Activated naive CD4-positive, alpha-beta T cell treated with anti-CD3 and anti-CD28 coated beads for 36 hours (primary cell): ENCODE measurements around the gene ACTG2. TPM values are rescaled to one million over a fixed set of nuclear protein-coding genes. Genes with fewer than 3 reads are reported as not detected.

ENCODE experiments used
- CTCF ChIA-PET: fragments of 350-600 bp; sonication (Branson Sonifier 250); formaldehyde crosslinking; loops from one replicate; lab custom pipeline; 2021; ENCODE audit warnings: antibody characterized with exemption; lab: Charles Lee
- DNase-seq: peaks from one replicate; pipeline ENCODE4 v3.0.0-alpha.2; 2020
- H3K27ac Mint-ChIP-seq: one replicate; pipeline ENCODE4 v1.8.0; 2021; ENCODE audit warnings: mild to moderate bottlenecking, mixed read lengths
- H3K27me3 Mint-ChIP-seq: one replicate; pipeline ENCODE4 v1.8.0; 2021; ENCODE audit warnings: low read depth, mixed read lengths
- H3K36me3 Mint-ChIP-seq: one replicate; pipeline ENCODE4 v1.8.0; 2021; ENCODE audit warnings: low read depth, mixed read lengths
- H3K4me1 Mint-ChIP-seq: one replicate; pipeline ENCODE4 v1.8.0; 2021; ENCODE audit warnings: low read depth, mixed read lengths
- H3K4me3 Mint-ChIP-seq: one replicate; pipeline ENCODE4 v1.8.0; 2021; ENCODE audit warnings: mild to moderate bottlenecking, moderate library complexity, mixed read lengths
- H3K9me3 Mint-ChIP-seq: one replicate; pipeline ENCODE4 v1.8.0; 2021; ENCODE audit warnings: mixed read lengths
- intact Hi-C: fragments of 100-400 bp; cut with micrococcal nuclease; formaldehyde crosslinking; loops from one replicate; pipeline ENCODE4 v1.15.1; 2023
- total RNA-seq, 2 experiments: library from RNA; stranded (reverse); gene quantifications; one replicate each; pipeline ENCODE4 v1.2.3, GENCODE V29; 2021

Gene ACTG2
- total RNA-seq, 2 experiments from 2014 or later = not detected

DNA sequence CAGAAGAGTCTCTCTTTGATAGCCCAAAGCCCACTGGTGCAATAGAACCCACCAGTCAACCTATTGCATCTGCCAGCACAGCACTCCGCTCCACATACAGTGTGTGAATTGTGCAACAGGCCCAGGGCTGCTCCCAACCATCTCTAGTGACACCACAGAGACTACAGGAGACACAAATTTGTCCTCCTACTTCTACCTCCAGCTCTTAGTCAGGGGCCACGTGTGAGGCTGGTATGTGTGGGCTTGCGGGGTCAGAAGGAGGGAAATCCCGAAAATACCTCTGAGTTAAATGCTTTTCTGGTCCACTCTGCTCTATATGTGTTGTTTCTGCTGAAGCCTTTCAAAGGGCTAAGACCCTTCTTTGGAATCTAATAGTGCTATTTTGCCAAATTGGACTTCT is 51.9 kb downstream of the ACTG2 start:
- peak overlapping the region; percentile 17 for H3K27ac Mint-ChIP-seq
- CTCF ChIA-PET = interaction anchor here (0.7 to 1.1 kb wide), 3 partner anchors 14 to 37 kb away, joined by 3 to 4 read pairs (median 3); no protein-coding TSS in a partner anchor

DNA sequence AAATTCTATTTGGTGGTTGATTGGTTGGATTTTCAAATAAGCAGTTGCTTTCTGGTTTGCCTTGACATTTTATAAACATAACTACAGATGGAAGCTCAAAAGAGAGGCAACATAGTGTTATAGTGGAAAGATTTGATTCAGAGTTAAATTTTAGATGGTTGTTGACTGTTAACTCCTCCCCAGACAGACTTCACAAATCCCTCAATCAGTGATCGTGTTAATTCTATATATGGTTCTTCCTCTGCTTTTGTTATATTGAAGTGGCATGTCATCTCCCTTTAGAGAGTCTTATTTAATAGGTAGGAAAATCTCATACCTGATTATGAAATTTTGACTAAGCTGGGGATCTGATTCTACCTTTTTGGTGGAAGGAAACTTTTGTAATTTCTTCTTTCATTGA is 53.4 kb downstream of the ACTG2 start:
- Mint-ChIP-seq H3K27me3 (no peaks in the 10 kb centered on the region), H3K9me3 (no peaks in the 10 kb centered on the region), H3K36me3 (peaks cover 44% of the 10 kb centered on the region), H3K4me1 (peaks cover 85% of the 10 kb centered on the region), H3K4me3 (no peak overlapping the region), H3K27ac (no peak overlapping the region)
- intact Hi-C loops = no loop called here
- CTCF ChIA-PET = interaction anchor here (0.6 kb wide), 1 partner anchor 21 kb away, joined by 3 read pairs; no protein-coding TSS in a partner anchor
- DNase-seq = no peak

More for the DNA sequence above, 51.9 kb downstream of the ACTG2 start:
- intact Hi-C loops = no loop called here
- peak; percentile 36 for DNase-seq
- H3K9me3 Mint-ChIP-seq = no peaks in the 10 kb centered on the region
- H3K4me3 Mint-ChIP-seq = no peak overlapping the region
- peaks cover 87% of the 10 kb centered on the region for H3K4me1 Mint-ChIP-seq
- no peaks in the 10 kb centered on the region for H3K27me3 Mint-ChIP-seq
- peaks cover 46% of the 10 kb centered on the region for H3K36me3 Mint-ChIP-seq

DNA sequence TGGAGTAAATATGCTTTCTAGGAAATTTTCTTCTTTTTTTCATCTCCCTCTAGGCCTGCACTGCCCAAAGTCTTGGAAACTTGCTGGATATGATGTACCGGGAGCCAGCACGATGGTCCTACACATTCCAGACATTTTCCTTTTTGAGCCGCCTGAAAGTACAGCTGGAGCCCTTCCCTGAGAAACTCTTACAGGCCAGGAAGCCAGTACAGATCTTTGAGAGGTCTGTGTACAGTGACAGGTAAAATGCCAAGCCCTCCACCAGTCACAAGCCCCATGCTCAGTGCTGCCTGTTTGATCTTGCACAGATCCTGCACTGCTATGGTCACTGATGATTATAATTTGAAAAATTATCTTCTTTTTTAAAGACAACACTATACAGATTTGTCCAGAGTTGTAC is 53.9 kb downstream of the ACTG2 start:
- intact Hi-C loops = no loop called here
- no peak overlapping the region for H3K27ac Mint-ChIP-seq
- no peaks in the 10 kb centered on the region for H3K27me3 Mint-ChIP-seq
- peaks cover 49% of the 10 kb centered on the region for H3K36me3 Mint-ChIP-seq
- no peak overlapping the region for H3K4me3 Mint-ChIP-seq
- H3K9me3 Mint-ChIP-seq = no peaks in the 10 kb centered on the region
- CTCF ChIA-PET = no interaction called here
- no peak for DNase-seq
- H3K4me1 Mint-ChIP-seq = peaks cover 87% of the 10 kb centered on the region

DNA sequence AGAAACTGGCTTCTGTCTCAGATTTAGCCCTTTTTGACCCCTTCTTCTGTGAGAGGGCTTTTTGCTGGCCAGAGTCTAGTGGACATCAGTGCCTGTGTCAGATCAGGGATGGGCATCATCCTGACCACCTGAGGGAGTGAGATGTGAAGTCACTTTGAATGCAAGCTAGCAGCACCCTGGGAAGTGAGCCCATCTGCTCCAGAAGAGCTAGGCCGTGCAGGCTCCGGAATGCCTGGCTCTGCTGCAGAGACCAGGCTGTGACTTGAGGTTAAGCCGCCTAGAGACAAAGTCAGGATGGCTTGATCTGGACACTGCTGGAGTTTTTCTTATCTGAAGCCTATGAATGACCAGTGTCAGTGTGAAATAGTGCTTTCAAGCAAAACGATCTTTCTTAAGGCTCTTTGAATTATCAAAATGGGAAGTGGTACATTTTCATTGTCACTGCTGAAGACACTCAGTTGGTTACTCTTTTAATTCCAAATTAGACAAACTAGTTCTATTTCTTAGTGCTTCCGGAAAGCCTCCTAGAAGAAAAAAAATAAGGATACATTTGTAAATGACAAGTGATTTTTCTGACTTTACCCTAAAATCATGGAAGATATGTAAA is 54.7 kb downstream of the ACTG2 start:
- no peak overlapping the region for H3K27ac Mint-ChIP-seq
- H3K27me3 Mint-ChIP-seq = no peaks in the 10 kb centered on the region
- no peak overlapping the region for H3K4me3 Mint-ChIP-seq
- no peak for DNase-seq
- intact Hi-C loops = no loop called here
- peaks cover 90% of the 10 kb centered on the region for H3K4me1 Mint-ChIP-seq
- no peaks in the 10 kb centered on the region for H3K9me3 Mint-ChIP-seq
- CTCF ChIA-PET = no interaction called here
- peaks cover 56% of the 10 kb centered on the region for H3K36me3 Mint-ChIP-seq

- DNase-seq = no peak
- CTCF ChIA-PET = interaction anchor here (0.6 to 1.2 kb wide), 4 partner anchors 13 to 126 kb away, joined by 3 read pairs; no protein-coding TSS in a partner anchor
- no peak overlapping the region for H3K27ac Mint-ChIP-seq
- H3K36me3 Mint-ChIP-seq = peaks cover 55% of the 10 kb centered on the region
- no peaks in the 10 kb centered on the region for H3K9me3 Mint-ChIP-seq
- H3K4me1 Mint-ChIP-seq = peaks cover 74% of the 10 kb centered on the region
- intact Hi-C loops = no loop called here
- H3K27me3 Mint-ChIP-seq = no peaks in the 10 kb centered on the region
- no peak overlapping the region for H3K4me3 Mint-ChIP-seq
These were observed 57.0 kb downstream of the ACTG2 start for GRCh38 chr2:73949802-73950201.

GRCh38 chr2:73952499-73953446 is 60.0 kb downstream of the ACTG2 start:
- no peak overlapping the region for H3K4me3 Mint-ChIP-seq
- intact Hi-C loops = no loop called here

DNA sequence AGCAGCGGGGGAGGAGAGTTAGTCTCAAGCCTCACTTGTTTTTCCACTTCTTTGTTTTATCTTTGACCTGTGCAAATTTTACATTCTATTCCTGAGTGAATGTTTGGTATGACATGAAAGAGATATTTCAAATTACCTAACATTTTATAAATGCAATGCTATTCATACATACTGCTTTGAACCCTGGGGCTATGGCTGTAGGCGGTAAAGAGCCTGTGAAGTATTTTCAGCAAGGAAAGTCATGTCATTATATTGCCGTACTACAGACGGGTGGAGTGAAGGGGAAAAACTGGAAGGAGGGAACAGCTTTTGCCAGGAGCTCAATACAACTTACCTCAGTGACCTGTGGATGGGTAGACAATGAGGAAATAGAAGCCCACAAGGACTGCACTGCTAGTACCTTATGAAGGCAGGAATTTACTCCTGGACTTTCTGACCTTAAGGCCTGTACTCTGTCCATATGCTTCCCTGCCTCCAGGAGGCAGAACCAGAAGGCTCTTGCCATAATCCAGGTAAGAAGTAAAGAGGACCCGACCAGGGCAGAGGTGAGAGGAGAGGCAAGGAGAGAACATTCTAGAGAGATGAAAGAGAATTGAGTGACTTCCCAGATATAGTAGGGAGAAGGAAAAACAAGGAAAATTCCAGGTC is 63.5 kb downstream of the ACTG2 start:
- DNase-seq = no peak
- Mint-ChIP-seq H3K36me3 (peaks cover 61% of the 10 kb centered on the region), H3K27me3 (no peaks in the 10 kb centered on the region), H3K4me3 (no peak overlapping the region), H3K4me1 (peaks cover 33% of the 10 kb centered on the region), H3K27ac (no peak overlapping the region), H3K9me3 (no peaks in the 10 kb centered on the region)
- intact Hi-C loops = no loop called here
- CTCF ChIA-PET = no interaction called here

More at GRCh38 chr2:73952499-73953446, 60.0 kb downstream of the ACTG2 start:
- Mint-ChIP-seq H3K4me1 (peaks cover 56% of the 10 kb centered on the region), H3K9me3 (no peaks in the 10 kb centered on the region), H3K27me3 (no peaks in the 10 kb centered on the region), H3K36me3 (peaks cover 54% of the 10 kb centered on the region), H3K27ac (no peak overlapping the region)
- CTCF ChIA-PET = no interaction called here
- DNase-seq = no peak

GRCh38 chr2:73961274-73961673 is 68.5 kb downstream of the ACTG2 start:
- H3K4me3 Mint-ChIP-seq = no peak overlapping the region
- no peak for DNase-seq
- CTCF ChIA-PET = no interaction called here
- H3K27me3 Mint-ChIP-seq = no peaks in the 10 kb centered on the region
- intact Hi-C loops = no loop called here
- H3K36me3 Mint-ChIP-seq = peaks cover 35% of the 10 kb centered on the region
- H3K27ac Mint-ChIP-seq = no peak overlapping the region
- peaks cover 43% of the 10 kb centered on the region for H3K4me1 Mint-ChIP-seq
- H3K9me3 Mint-ChIP-seq = peaks cover 8% of the 10 kb centered on the region

DNA sequence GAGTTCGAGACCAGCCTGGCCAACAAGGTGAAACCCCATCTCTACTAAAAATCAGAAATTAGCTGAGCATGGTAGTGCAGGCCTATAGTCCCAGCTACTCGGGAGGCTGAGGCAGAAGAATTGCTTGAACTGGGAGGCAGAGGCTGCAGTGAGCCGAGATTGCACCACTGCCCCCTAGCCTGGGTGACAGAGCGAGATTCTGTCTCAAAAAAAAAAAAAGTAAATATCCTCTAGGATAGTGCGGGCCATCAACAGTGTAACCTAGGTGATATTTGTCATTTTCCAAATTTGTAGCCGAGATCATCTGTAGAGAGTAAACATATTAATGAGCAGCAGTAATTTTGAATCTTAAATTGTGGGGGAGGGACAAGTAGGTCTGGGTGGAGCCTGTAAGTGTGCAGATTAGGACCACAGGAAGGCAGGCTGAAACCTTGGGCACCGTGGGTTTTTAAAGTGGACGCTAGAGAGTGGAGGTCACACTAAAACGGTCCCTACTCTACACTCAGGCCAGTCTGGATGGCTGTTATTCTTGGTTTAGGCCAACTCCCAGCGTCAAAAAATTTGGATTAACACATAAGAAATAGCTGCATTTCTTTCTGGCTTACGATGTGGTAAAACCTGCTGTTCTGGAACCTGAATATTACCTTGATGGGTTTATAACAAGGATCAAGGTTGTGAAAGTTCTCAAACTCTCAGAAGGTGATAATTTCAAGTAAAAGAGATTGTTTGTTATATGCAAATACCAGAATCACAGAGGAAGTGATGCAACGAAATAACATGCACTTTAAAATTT is 69.2 kb downstream of the ACTG2 start:
- Mint-ChIP-seq H3K27ac (no peak overlapping the region), H3K9me3 (peaks cover 8% of the 10 kb centered on the region), H3K36me3 (peaks cover 29% of the 10 kb centered on the region), H3K4me1 (peaks cover 42% of the 10 kb centered on the region), H3K27me3 (no peaks in the 10 kb centered on the region), H3K4me3 (no peak overlapping the region)
- no peak for DNase-seq
- intact Hi-C loops = no loop called here
- CTCF ChIA-PET = no interaction called here

DNA sequence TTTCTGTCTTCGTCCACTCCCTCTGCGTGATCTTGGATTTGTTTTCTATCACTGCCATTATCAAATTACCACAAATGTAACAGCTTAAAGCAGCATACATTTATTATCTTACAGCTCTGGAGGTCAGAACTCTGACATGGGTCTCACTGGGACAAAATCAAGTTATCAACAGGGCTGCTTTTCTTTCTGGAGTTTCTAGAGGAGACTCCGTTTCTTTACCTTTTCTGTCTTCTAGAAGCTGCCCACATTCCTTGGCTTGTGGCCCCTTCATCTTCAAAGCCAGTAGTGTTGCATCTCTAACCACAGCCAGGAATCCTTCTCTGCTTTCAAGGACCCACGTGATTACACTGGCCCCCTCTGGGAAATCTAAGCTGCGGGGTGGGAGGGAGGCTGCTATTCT is 70.0 kb downstream of the ACTG2 start:
- Mint-ChIP-seq H3K9me3 (peaks cover 8% of the 10 kb centered on the region), H3K36me3 (peaks cover 27% of the 10 kb centered on the region), H3K4me1 (peaks cover 38% of the 10 kb centered on the region), H3K27me3 (no peaks in the 10 kb centered on the region), H3K27ac (no peak overlapping the region), H3K4me3 (no peak overlapping the region)
- DNase-seq = no peak
- intact Hi-C loops = loop anchor here (1.0 kb wide), 4 partner anchors 9 to 39 kb away; no protein-coding TSS in a partner anchor
- CTCF ChIA-PET = interaction anchor here (0.9 kb wide), 1 partner anchor 25 kb away, joined by 3 read pairs; no protein-coding TSS in a partner anchor

- Mint-ChIP-seq H3K9me3 (peaks cover 8% of the 10 kb centered on the region), H3K27ac (peak overlapping the region; percentile 69), H3K27me3 (no peaks in the 10 kb centered on the region), H3K4me1 (peaks cover 39% of the 10 kb centered on the region), H3K36me3 (peaks cover 20% of the 10 kb centered on the region), H3K4me3 (peak overlapping the region; percentile 38)
- CTCF ChIA-PET = interaction anchor here (0.9 kb wide), 1 partner anchor 24 kb away, joined by 3 read pairs; no protein-coding TSS in a partner anchor
- intact Hi-C loops = loop anchor here (1.0 kb wide), 5 partner anchors 8 to 38 kb away; no protein-coding TSS in a partner anchor
- peak; percentile 70 for DNase-seq
These were observed 70.7 kb downstream of the ACTG2 start for GRCh38 chr2:73963385-73964120.
